GM19397 (cell line): ENCODE results near the gene SP1.
"Not testable (repeated sequence)": the region's sequence is repeated elsewhere in the genome, so short reads cannot be mapped to it uniquely, and the experiment has no call there.

Experiments used
- ATAC-seq: cut with Tn5 transposase; IDR thresholded peaks from one replicate; pipeline ENCODE4 v1.9.1; 2021; ENCODE audit warnings: mild to moderate bottlenecking, moderate library complexity; ENCODE audit not compliant: unreplicated experiment

The SP1 gene

DNA sequence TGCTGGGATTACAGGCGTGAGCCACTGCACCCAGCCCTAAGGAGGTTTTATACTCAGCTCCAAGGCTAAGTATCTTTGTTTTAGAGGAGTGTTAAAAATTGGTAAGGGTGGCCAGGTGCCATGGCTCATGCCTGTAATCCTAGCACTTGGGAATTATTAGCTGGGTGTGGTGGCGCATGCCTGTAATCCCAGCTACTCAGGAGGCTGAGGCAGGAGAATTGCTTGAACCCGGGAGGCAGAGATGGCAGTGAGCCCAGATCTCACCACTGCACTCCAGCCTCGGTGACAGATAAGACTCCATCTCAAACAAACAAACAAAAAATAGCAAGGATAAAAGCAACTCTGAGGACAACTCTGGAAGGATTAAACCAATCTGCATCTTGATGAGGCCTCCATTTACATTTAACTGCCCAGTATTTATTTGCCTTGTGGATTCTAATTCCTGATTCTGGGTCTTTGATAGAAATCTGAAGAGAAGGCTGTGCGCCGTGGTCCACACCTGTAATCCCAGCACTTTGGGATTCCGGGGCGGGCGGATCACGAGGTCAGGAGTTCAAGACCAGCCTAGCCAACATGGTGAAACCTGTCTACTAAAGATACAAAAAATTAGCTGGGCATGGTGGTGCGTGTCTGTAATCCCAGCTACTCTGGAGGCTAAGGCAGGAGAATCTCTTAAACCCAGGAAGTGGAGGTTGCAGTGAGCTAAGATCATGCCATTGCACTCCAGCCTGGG, 64.8 kb downstream of the SP1 start:
- not testable (repeated sequence) for ATAC-seq

DNA sequence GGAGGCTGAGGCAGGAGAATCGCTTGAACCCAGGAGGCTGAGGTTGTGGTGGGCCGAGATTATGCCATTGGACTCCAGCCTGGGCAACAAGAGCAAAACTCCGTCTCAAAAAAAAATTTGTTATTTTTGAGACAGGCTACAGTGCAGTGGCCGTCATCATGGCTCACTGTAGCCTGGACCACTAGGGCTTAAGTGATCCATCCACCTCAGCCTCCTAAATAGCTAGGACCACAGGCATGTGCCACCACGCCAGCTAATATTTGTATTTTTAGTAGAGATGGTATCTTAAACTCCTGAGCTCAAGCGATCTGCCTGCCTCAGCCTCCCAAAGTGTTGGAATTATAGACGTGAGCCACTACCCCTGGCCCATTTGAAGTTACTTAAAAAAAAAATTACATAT, 71.0 kb downstream of the SP1 start:
- no peak for ATAC-seq

- peak; percentile 96 for ATAC-seq
These were observed 71.7 kb downstream of the SP1 start, which contains the start of gene PCBP2 for GRCh38 chr12:53451661-53452158. TSS of gene PCBP2 (plus strand) at chr12:53452102. CDS start at chr12:53454801, 2,699 bp downstream.

- peak; percentile 34 for ATAC-seq
These were observed 72.4 kb downstream of the SP1 start for GRCh38 chr12:53452159-53453077.

- ATAC-seq, result no peak
These were observed 74.1 kb downstream of the SP1 start for GRCh38 chr12:53453953-53454640.

DNA sequence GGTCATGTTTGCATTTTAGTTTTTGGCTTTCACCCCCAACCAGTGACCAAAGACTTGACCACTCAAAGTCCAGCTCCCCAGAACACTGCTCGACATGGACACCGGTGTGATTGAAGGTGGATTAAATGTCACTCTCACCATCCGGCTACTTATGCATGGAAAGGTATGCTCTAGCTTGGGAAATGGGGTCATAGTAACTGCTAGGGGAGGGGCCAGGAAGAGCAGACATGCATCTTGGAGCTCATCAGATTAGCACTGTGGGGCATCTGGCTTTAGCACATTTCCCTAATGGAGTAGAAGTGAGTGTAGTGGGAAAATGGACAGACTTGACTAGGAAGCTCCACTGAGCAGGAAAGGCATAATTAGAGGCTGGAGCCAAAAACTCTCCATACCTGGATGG, 74.7 kb downstream of the SP1 start:
- ATAC-seq, result no peak

DNA sequence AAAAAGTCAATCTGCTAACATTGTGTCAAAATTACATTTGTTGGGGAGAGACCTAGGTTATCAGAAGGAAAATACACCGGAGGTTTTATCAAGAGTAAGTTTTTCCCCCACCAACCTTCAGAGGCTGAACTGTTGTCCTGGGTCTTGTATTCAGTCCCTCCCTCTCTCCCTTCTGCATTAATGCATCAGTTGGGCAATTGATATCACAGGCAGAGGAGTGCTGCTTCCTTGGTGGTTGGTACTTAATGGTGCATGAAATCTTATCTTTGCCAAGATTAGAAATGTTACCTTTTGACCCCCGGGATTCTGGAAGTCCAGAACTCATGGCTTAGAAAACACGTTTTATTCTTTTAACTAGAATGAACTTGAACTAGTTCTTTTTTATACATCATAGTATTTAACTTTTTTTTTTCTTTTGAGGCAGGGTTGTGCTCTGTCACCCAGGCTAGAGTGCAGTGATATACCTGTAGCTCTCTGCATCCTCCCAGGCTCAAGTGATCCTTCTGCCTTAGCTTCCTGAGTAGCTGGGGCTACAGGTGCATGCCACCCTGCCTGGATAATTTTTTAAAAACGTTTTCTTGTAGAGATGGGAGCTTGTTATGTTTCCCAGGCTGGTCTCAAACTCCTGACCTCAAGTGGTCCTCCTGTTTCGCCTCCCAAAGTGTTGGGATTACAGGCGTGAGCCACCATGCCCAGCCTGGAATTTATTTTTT, 76.8 kb downstream of the SP1 start:
- no peak for ATAC-seq

DNA sequence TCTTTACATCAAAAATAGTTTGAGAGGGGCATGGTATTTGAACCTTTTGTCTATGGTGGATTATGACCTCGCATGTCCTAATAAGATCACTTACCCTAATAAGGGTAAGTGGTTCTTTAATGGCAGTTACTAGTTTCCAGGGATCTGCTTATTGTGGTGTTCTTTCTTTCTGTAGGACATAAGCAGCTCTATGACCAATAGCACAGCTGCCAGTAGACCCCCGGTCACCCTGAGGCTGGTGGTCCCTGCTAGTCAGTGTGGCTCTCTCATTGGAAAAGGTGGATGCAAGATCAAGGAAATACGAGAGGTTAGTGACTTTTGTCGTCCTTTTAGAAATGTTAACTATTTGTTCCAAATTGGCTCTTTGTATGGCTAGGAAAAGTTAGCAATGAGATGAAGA, 79.1 kb downstream of the SP1 start:
- ATAC-seq, result no peak

DNA sequence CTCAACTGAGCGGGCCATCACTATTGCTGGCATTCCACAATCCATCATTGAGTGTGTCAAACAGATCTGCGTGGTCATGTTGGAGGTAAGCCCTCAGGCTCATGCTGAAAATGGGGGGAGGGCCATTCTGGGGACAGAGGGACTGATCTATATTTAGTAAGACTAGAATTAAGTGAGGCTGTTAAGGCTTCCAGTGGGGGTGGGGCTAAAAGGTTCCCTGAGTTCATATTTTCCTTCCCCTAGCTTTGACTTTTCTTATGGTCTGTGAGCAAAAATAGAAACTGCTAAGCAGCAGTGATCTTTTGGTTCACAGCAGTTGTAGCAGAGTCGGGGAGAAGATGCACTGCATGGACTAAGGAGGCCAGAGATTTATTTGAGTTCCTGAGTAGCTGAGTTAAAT, 81.1 kb downstream of the SP1 start:
- no peak for ATAC-seq

DNA sequence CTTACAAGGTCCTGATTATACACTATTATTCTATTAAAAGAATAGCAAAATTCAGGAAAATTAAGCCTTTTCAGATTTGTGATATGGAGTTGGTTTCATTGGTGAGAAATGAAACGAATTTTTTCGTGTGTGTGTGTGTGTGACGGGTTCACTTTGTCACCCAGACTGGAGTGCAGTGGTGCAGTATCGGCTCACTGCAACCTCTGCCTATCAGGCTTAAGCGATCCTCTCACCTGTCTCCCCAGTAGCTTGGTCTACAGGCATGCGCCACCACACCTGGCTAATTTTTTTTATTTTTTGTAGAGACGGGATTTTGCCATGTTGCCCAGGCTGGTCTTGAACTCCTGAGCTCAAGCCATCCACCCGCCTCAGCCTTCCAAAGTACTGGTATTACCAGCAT, 81.6 kb downstream of the SP1 start:
- ATAC-seq, result no peak

DNA sequence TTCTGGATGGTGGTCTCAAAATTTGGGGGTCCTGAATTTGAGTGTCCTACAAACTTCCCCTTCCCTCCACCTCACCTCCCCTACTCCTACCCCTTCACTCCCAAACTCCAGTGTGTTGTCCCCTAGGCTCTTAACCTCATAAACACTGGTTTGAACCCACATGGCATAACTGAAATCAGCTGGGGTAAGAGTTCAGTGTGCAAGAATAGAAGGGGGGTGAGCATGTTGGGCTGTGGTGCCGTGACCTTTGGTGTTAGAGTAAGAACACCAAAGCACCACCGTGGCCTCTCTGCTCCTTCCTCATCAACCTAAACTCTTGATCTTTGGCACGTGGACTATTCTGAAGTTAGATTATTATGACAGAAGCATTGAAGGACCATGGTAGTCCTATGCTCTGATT, 83.0 kb downstream of the SP1 start:
- no peak for ATAC-seq

DNA sequence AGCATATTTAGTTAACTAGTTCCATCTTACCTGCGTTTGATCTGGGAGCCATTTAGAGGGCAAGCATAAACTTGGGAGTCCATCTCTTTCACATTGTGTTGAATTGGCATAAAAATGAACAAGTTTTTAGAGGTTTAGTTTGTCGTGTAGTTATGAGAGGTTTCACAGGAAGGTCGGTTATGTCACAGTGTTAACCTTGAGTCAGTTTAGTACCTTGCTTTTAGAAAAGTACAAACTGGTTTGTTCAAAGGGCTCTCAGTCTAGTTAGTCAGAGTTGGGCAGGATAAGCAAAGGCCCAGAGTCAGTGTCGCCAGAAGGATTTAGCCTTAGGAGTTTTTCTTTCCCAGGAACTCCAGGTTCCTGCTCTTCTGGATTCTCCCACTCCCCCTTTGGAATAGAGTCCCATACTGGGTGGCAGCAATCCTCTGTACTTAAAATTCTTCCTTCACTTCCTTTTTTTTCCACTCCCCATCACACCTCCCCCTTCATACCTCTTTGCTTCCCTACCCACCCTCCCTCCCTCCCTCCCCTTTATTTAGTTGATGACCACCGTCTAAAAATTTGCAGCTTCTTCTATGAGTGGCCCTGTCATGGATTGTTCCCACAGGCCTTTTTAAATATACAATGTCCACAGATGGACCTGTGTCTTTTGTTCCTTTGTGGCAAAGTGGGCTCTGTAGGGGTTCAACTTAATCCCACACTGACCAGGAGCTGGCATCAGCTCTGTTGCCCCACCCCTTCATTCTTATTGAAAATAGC, 84.0 kb downstream of the SP1 start:
- no peak for ATAC-seq

- ATAC-seq, result no peak
These were observed 84.9 kb downstream of the SP1 start for GRCh38 chr12:53464685-53465418.

DNA sequence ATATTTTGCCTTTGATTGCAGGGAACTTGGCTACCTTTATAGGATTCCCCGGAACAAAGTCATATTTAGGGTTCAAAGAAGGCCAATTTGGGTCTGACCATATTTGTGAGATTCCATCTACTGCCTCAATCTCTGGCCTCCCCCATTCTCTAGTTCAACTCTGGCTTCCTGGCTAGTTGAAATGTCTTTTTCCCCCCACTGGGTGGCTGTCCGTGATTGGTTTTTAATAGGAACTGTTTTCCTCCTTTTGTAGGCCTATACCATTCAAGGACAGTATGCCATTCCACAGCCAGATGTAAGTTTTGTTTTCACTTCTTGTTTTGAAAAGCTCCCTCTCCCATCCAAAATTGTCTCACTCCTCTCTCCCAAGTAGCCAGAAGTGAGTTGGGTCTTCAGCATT, 85.7 kb downstream of the SP1 start:
- ATAC-seq, result no peak
